ENCODE data around the gene XXYLT1.
"Not testable (repeated sequence)": the region's sequence is repeated elsewhere in the genome, so short reads cannot be mapped to it uniquely, and the experiment has no call there.

Gene XXYLT1

GRCh38 chr3:195270817-195271409, at the start of gene XXYLT1:
Gene XXYLT1 (minus strand): TSS chr3:195271159. CDS start chr3:195271058, 101 bp downstream.
- DNase-seq (ENCODE audit: low read depth in 1 of 2, low spot score in 1 of 2): peak; percentile 83 to 90

GRCh38 chr3:195319060-195319459, 48.1 kb upstream of the XXYLT1 start:
- DNase-seq (ENCODE audit: low read depth in 1 of 2, low spot score in 1 of 2): no peak

GRCh38 chr3:195312714-195313113, 41.8 kb upstream of the XXYLT1 start:
- no peak for DNase-seq (ENCODE audit: low read depth in 1 of 2, low spot score in 1 of 2)

GRCh38 chr3:195307711-195308110, 36.8 kb upstream of the XXYLT1 start:
- DNase-seq (ENCODE audit: low read depth in 1 of 2, low spot score in 1 of 2): no peak

- no peak for DNase-seq (ENCODE audit: low read depth in 1 of 2, low spot score in 1 of 2)
Observed at GRCh38 chr3:195306369-195306768, 35.4 kb upstream of the XXYLT1 start.

DNA sequence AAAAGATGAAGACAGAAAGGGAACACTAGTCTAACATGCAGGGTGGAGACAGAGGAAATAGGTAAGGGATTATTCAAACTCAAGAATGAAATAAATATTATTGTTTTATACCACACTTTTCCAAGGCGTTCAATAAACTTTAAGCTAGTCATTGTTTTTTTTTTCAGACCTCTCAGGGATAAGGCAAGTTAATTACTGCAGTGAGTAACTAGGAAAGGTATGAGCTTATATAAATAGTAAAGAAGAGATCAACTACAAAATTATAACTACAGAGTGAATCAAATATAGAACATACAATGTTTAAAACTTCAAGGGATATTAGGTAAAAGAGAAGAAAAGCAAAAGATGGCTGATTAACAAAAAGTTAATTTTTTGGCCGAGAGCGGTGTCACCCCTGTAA, 31.5 kb upstream of the XXYLT1 start:
- no peak for DNase-seq (ENCODE audit: low read depth in 1 of 2, low spot score in 1 of 2)

DNA sequence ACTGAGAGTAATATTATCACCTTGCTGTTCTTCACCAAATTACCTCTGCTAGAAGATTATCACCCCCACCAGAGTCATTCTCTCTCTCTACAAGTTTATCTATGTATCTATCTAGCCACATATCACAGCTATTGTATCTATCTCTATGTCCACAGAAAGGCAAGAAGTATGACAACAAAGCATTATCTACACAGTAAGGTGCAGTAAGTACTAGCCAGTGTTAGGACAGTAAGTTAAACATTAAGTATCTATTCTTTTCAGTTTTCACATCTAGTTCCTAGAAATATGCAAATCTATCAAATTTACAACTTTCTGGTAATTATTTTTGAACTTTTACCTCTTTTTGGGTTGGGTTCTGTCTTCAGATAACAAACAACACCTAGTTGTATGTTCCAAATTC, 26.5 kb upstream of the XXYLT1 start:
- DNase-seq (ENCODE audit: low read depth in 1 of 2, low spot score in 1 of 2): no peak

GRCh38 chr3:195296662-195297061, 25.7 kb upstream of the XXYLT1 start:
- no peak for DNase-seq (ENCODE audit: low read depth in 1 of 2, low spot score in 1 of 2)

DNA sequence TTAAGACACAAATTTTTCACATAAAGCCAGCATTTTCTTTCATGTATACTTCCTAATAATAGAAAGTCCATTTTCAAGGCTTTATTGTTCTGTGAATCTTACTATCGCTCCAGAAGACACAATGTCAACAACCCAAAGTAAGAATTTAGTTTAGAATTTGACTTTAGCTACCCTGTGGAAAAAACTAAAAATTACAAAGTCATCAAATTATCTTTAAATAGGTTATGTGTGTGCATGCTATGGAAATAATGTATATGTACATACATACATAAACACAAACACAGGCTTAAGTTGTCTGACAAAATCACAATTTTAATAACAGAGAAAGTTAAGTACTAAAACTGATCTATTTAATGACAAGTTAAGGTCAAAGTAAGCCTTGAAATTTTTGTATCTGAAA, 20.2 kb upstream of the XXYLT1 start:
- DNase-seq (ENCODE audit: low read depth in 1 of 2, low spot score in 1 of 2): no peak

GRCh38 chr3:195290643-195291042, 19.7 kb upstream of the XXYLT1 start:
- not testable (repeated sequence) for DNase-seq (ENCODE audit: low read depth in 1 of 2, low spot score in 1 of 2)

- DNase-seq (ENCODE audit: low read depth in 1 of 2, low spot score in 1 of 2): no peak
Observed at GRCh38 chr3:195286115-195286872, 15.3 kb upstream of the XXYLT1 start.

DNA sequence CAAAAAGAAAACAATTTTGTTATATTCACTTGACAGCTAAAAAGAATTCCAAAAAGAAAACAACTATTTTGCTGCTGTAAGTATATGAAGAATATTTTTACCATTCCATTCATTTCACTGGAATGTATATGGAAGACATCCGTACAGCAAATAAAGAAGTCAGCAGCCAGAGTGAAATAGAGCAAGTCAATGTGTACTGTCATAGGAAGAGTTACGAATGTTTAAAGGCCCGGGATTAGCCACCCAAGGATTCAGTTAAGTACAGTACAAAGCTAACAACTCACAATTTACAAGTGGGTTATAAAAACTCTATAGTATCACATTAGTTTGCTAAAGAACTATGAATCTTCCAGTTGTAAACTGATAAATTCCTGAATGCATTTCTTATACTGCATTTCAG, 14.4 kb upstream of the XXYLT1 start:
- DNase-seq (ENCODE audit: low read depth in 1 of 2, low spot score in 1 of 2): no peak

GRCh38 chr3:195284842-195285241, 13.9 kb upstream of the XXYLT1 start:
- DNase-seq (ENCODE audit: low read depth in 1 of 2, low spot score in 1 of 2): no peak

- no peak for DNase-seq (ENCODE audit: low read depth in 1 of 2, low spot score in 1 of 2)
Observed at GRCh38 chr3:195282961-195283360, 12.0 kb upstream of the XXYLT1 start.

- DNase-seq (ENCODE audit: low read depth in 1 of 2, low spot score in 1 of 2): no peak
Observed at GRCh38 chr3:195274259-195274966, 3.5 kb upstream of the XXYLT1 start.

DNA sequence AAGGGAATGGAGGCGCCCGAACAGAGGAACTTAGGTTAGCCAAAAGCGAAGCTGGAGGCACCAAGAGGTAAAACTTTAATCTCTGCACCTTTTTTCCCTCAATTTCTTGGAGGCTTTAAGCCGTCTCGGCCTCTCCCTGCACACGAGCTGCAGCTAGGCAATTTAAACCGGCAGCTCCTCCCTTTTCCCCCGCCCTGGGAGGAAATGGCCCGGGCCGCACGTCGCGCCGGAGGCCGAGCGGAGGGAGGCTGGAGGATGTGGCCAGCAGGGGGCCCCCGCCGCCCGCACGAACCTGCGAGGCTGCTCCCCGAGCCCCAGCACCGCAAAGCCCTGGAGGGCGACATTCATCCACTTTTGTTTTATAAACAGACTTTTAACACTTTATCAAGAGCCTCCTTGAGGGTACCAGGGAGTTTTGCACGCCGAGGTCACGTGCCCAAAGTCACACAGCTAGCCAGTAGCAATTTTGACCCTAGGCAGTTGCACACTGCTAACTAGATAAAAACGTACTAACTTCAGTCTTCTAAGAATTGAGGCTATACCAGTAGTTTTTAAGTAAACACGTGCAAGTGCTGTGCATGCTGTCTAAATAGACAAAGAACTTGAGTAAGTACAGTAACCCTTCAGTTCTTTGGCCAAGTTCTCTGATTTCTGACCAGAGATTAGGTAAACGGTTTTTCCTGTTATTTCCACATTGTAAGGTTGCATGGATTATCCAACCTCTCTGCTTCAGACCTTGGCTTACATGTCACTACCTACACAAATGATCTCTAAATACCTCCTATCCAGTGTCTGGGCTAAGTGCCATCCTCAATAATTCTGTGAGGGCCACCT, 668 bp upstream of the XXYLT1 start:
- DNase-seq (ENCODE audit: low read depth in 1 of 2, low spot score in 1 of 2): peak; percentile 79 to 87

- DNase-seq (ENCODE audit: low read depth in 1 of 2, low spot score in 1 of 2): no peak
Observed at GRCh38 chr3:195270079-195270816, 711 bp downstream of the XXYLT1 start.

GRCh38 chr3:195269375-195270078, 1.4 kb downstream of the XXYLT1 start:
- DNase-seq (ENCODE audit: low read depth in 1 of 2, low spot score in 1 of 2): no peak

- DNase-seq (ENCODE audit: low read depth in 1 of 2, low spot score in 1 of 2): no peak
Observed at GRCh38 chr3:195268576-195269309, 2.2 kb downstream of the XXYLT1 start.

Data from stimulated activated CD4-positive, alpha-beta T cell treated with anti-CD3 and anti-CD28 coated beads, Interleukin-15, amount 100 ng/mL, for 1 hour (primary cell).